ENCODE data around the gene CREB5.

Gene CREB5

GRCh38 chr7:28466341-28466740, 54.0 kb downstream of the CREB5 start:
- H3K9me3 ChIP-seq (ENCODE audit: severe bottlenecking), result no peaks in the 10 kb centered on the region
- H3K36me3 ChIP-seq, result no peaks in the 10 kb centered on the region
- DNase-seq, result no peak
- no peak overlapping the region for H3K4me3 ChIP-seq (ENCODE audit: low read depth, low read length)
- H3K27me3 ChIP-seq (ENCODE audit: insufficient read depth, low read depth, severe bottlenecking), result peaks cover 37% of the 10 kb centered on the region
- H3K27ac ChIP-seq, result no peak overlapping the region
- TF ChIP-seq CTCF (IDR thresholded peaks at IDR 0.05; ENCODE audit: low read depth, low read length), result no peak

GRCh38 chr7:28466885-28467284, 54.6 kb downstream of the CREB5 start:
- TF ChIP-seq CTCF (IDR thresholded peaks at IDR 0.05; ENCODE audit: low read depth, low read length), result no peak
- Histone ChIP-seq H3K27ac (no peak overlapping the region), H3K9me3 (ENCODE audit: severe bottlenecking) (no peaks in the 10 kb centered on the region)

GRCh38 chr7:28469562-28469961, 57.2 kb downstream of the CREB5 start:
- H3K4me3 ChIP-seq (ENCODE audit: low read depth, low read length), result no peak overlapping the region
- no peak for TF ChIP-seq CTCF (IDR thresholded peaks at IDR 0.05; ENCODE audit: low read depth, low read length)
- no peak for DNase-seq
- H3K9me3 ChIP-seq (ENCODE audit: severe bottlenecking), result no peaks in the 10 kb centered on the region
- H3K27ac ChIP-seq, result no peak overlapping the region
- no peaks in the 10 kb centered on the region for H3K36me3 ChIP-seq
- H3K27me3 ChIP-seq (ENCODE audit: insufficient read depth, low read depth, severe bottlenecking), result peaks cover 36% of the 10 kb centered on the region

More at GRCh38 chr7:28466885-28467284, 54.6 kb downstream of the CREB5 start:
- no peak overlapping the region for H3K4me3 ChIP-seq (ENCODE audit: low read depth, low read length)
- no peak for DNase-seq
- peaks cover 31% of the 10 kb centered on the region for H3K27me3 ChIP-seq (ENCODE audit: insufficient read depth, low read depth, severe bottlenecking)
- no peaks in the 10 kb centered on the region for H3K36me3 ChIP-seq

- DNase-seq, result no peak
- H3K27me3 ChIP-seq (ENCODE audit: insufficient read depth, low read depth, severe bottlenecking), result peaks cover 35% of the 10 kb centered on the region
- TF ChIP-seq CTCF (IDR thresholded peaks at IDR 0.05; ENCODE audit: low read depth, low read length), result no peak
- no peaks in the 10 kb centered on the region for H3K9me3 ChIP-seq (ENCODE audit: severe bottlenecking)
- no peaks in the 10 kb centered on the region for H3K36me3 ChIP-seq
- no peak overlapping the region for H3K4me3 ChIP-seq (ENCODE audit: low read depth, low read length)
- no peak overlapping the region for H3K27ac ChIP-seq
Measured at GRCh38 chr7:28470344-28470743, 58.0 kb downstream of the CREB5 start.

- no peak for TF ChIP-seq CTCF (IDR thresholded peaks at IDR 0.05; ENCODE audit: low read depth, low read length)
- Histone ChIP-seq H3K4me3 (ENCODE audit: low read depth, low read length) (no peak overlapping the region), H3K36me3 (no peaks in the 10 kb centered on the region), H3K27me3 (ENCODE audit: insufficient read depth, low read depth, severe bottlenecking) (peaks cover 48% of the 10 kb centered on the region), H3K27ac (no peak overlapping the region), H3K9me3 (ENCODE audit: severe bottlenecking) (no peaks in the 10 kb centered on the region)
- DNase-seq, result no peak
Measured at GRCh38 chr7:28472332-28472731, 60.0 kb downstream of the CREB5 start.

- Histone ChIP-seq H3K27ac (no peak overlapping the region), H3K36me3 (no peaks in the 10 kb centered on the region), H3K9me3 (ENCODE audit: severe bottlenecking) (no peaks in the 10 kb centered on the region), H3K4me3 (ENCODE audit: low read depth, low read length) (no peak overlapping the region), H3K27me3 (ENCODE audit: insufficient read depth, low read depth, severe bottlenecking) (peaks cover 52% of the 10 kb centered on the region)
- no peak for TF ChIP-seq CTCF (IDR thresholded peaks at IDR 0.05; ENCODE audit: low read depth, low read length)
- no peak for DNase-seq
Measured at GRCh38 chr7:28473571-28474281, 61.4 kb downstream of the CREB5 start.
